Measurements from ENCODE around the gene POLR2I.
"Not testable (repeated sequence)": the region's sequence is repeated elsewhere in the genome, so short reads cannot be mapped to it uniquely, and the experiment has no call there.

DNA sequence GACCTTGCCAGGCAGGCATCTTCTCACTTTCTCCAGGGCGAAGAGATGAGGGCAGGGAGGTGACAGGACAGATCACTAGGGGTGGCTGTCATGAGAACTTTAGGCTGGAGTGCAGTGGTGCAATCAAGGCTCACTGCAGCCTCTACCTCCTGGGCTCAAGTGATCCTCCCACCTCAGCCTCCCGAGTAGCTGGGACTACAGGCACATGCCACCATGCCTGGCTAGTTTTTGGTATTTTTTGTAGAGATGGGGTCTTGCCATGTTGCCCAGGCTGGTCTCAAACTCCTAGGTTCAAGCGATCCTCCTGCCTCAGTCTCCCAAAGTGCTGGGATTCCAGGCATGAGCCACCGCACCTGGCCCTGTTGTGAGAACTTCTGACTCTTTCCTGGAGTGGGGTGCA is 20.2 kb upstream of the POLR2I start:
- not testable (repeated sequence) for TF ChIP-seq EZH2 (IDR thresholded peaks at IDR 0.05; ENCODE audit: low read depth)
- TF ChIP-seq, protein P1, sequence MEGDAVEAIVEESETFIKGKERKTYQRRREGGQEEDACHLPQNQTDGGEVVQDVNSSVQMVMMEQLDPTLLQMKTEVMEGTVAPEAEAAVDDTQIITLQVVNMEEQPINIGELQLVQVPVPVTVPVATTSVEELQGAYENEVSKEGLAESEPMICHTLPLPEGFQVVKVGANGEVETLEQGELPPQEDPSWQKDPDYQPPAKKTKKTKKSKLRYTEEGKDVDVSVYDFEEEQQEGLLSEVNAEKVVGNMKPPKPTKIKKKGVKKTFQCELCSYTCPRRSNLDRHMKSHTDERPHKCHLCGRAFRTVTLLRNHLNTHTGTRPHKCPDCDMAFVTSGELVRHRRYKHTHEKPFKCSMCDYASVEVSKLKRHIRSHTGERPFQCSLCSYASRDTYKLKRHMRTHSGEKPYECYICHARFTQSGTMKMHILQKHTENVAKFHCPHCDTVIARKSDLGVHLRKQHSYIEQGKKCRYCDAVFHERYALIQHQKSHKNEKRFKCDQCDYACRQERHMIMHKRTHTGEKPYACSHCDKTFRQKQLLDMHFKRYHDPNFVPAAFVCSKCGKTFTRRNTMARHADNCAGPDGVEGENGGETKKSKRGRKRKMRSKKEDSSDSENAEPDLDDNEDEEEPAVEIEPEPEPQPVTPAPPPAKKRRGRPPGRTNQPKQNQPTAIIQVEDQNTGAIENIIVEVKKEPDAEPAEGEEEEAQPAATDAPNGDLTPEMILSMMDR (conservative IDR thresholded peaks at IDR 0.05) = not testable (repeated sequence)
